ENCODE results near the gene ZC3H10. TPM values are rescaled to one million over a fixed set of nuclear protein-coding genes. Genes with fewer than 3 reads are reported as not detected.

ZC3H10 gene
- total and polyA plus RNA-seq, 2 experiments from 2014 or later: 2.7 to 5.4 TPM

DNA sequence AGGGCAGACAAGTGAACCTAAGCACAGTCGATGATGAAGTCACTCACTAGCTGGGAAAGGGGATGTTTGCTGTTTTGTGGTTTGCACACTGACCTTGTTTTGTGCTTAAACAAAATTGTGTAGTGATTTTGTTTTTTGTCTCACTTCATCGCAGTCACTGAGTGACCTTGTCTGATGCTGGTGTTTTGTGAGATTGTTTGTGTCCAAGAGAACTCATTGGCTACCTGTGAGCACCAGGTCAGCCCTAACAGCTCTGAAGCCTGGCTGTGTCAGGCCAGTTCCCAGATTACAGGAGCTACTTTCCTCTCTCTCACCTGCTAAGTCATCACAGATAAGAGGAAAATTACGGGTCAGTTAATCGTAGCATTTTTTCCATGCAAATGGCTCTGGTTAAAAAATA is 6.1 kb downstream of the ZC3H10 start (continued):
- TF ChIP-seq EZH2phosphoT487 (IDR thresholded peaks at IDR 0.05; ENCODE audit: unreplicated experiment): no peak
- TF ChIP-seq ZNF331 (CRISPR knock-in tag; IDR thresholded peaks at IDR 0.05; ENCODE audit: low read depth): no peak

DNA sequence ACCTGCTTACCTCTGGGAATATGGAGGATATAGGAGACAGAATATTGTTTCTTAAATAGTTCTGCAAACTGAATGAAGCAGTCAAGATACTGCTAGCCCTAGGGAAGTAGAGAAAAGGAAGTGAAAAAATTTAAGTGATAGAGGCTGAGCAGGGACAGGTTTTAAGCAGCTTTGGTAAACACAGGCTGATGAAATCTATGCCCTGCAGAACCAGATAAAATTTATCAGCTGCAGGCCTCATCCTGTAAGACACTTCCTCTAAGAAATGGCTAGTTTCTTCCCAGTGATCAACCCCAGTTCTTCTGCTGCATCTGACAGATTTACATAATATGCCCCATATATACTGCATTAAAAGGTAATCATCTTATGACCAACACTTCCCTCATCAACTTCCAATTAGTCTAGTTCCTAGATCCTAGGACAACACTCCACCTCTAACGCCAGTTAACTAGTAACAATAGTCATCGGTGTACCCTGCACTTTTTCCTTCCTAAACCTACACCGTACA is 8.7 kb downstream of the ZC3H10 start:
- Mint-ChIP-seq H3K27ac (no peak overlapping the region), H3K9me3 (no peaks in the 10 kb centered on the region)
- no peak overlapping the region for H2AFZ ChIP-seq

More for the DNA sequence above, 8.7 kb downstream of the ZC3H10 start:
- H3K9me2 ChIP-seq (ENCODE audit: insufficient read depth): no peaks in the 10 kb centered on the region
- H4K20me1 ChIP-seq (replicated peaks; ENCODE audit: insufficient read depth): peaks cover 12% of the 10 kb centered on the region; the same call in 1 of the 2 replicates
- peak overlapping the region; percentile 73 for H3K27ac ChIP-seq (ENCODE audit: low read depth)
- Mint-ChIP-seq H3K4me3 (peak overlapping the region; percentile 98), H3K27me3 (ENCODE audit: insufficient read depth, low read depth, poor library complexity) (peaks cover 3% of the 10 kb centered on the region), H3K4me1 (peaks cover 30% of the 10 kb centered on the region), H3K36me3 (ENCODE audit: low read depth) (peaks cover 22% of the 10 kb centered on the region)
- DNase-seq (ENCODE audit: low spot score) (no peak), ATAC-seq (no peak)
- peak overlapping the region; percentile 72 for H3K4me2 ChIP-seq
- no peaks in the 10 kb centered on the region for H3K27me3 ChIP-seq (ENCODE audit: insufficient read depth)
- peaks cover 17% of the 10 kb centered on the region for H3K4me1 ChIP-seq (ENCODE audit: insufficient read depth)
- peaks cover 12% of the 10 kb centered on the region; the same call in 1 of the 2 replicates for H3K36me3 ChIP-seq (ENCODE audit: insufficient read depth)
- H3K4me3 ChIP-seq: peak overlapping the region; percentile 44
- H3K79me2 ChIP-seq (replicated peaks; ENCODE audit: insufficient read depth): peaks cover 21% of the 10 kb centered on the region
- peaks cover 4% of the 10 kb centered on the region; the same call in 1 of the 2 replicates for H3F3A ChIP-seq (replicated peaks; ENCODE audit: low read depth)
- no peak for TF ChIP-seq POLR2AphosphoS5 (IDR thresholded peaks at IDR 0.05; ENCODE audit: low read depth)
- no peak for TF ChIP-seq ZNF462 (CRISPR knock-in tag; IDR thresholded peaks at IDR 0.05)
- TF ChIP-seq JUNB (IDR thresholded peaks at IDR 0.05; ENCODE audit: unreplicated experiment): no peak
- TF ChIP-seq ZNF331 (CRISPR knock-in tag; IDR thresholded peaks at IDR 0.05; ENCODE audit: low read depth): no peak
- no peak for TF ChIP-seq ZNF114 (CRISPR knock-in tag; IDR thresholded peaks at IDR 0.05)
- TF ChIP-seq NANOG (IDR thresholded peaks at IDR 0.05; ENCODE audit: borderline replicate concordance): no peak
- no peak for TF ChIP-seq CREB1 (CRISPR knock-in tag; IDR thresholded peaks at IDR 0.05; ENCODE audit: low read depth)
- TF ChIP-seq, protein P1, sequence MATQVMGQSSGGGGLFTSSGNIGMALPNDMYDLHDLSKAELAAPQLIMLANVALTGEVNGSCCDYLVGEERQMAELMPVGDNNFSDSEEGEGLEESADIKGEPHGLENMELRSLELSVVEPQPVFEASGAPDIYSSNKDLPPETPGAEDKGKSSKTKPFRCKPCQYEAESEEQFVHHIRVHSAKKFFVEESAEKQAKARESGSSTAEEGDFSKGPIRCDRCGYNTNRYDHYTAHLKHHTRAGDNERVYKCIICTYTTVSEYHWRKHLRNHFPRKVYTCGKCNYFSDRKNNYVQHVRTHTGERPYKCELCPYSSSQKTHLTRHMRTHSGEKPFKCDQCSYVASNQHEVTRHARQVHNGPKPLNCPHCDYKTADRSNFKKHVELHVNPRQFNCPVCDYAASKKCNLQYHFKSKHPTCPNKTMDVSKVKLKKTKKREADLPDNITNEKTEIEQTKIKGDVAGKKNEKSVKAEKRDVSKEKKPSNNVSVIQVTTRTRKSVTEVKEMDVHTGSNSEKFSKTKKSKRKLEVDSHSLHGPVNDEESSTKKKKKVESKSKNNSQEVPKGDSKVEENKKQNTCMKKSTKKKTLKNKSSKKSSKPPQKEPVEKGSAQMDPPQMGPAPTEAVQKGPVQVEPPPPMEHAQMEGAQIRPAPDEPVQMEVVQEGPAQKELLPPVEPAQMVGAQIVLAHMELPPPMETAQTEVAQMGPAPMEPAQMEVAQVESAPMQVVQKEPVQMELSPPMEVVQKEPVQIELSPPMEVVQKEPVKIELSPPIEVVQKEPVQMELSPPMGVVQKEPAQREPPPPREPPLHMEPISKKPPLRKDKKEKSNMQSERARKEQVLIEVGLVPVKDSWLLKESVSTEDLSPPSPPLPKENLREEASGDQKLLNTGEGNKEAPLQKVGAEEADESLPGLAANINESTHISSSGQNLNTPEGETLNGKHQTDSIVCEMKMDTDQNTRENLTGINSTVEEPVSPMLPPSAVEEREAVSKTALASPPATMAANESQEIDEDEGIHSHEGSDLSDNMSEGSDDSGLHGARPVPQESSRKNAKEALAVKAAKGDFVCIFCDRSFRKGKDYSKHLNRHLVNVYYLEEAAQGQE (IDR thresholded peaks at IDR 0.05; ENCODE audit: unreplicated experiment): no peak
- TF ChIP-seq STAT1 (IDR thresholded peaks at IDR 0.05; ENCODE audit: unreplicated experiment): no peak
